Nephron (organoid): ENCODE results near the gene TSPAN18.

Experiments used
- H3K27ac Mint-ChIP-seq, 3 experiments: 2 replicates each; pipeline ENCODE4 v1.8.0; 2020; ENCODE audit warnings: mixed read lengths in 3 of 3, mild to moderate bottlenecking in 2 of 3, moderate library complexity in 1 of 3
- H3K27me3 Mint-ChIP-seq: 2 replicates; pipeline ENCODE4 v1.8.0; 2021; ENCODE audit warnings: low read depth, mild to moderate bottlenecking, moderate library complexity, mixed read lengths
- H3K36me3 Mint-ChIP-seq: 2 replicates; pipeline ENCODE4 v1.8.0; 2020; ENCODE audit warnings: low read depth, mixed read lengths
- H3K4me1 Mint-ChIP-seq: 2 replicates; pipeline ENCODE4 v1.8.0; 2020; ENCODE audit warnings: mixed read lengths
- H3K4me3 Mint-ChIP-seq, 3 experiments: 2 replicates each; pipeline ENCODE4 v1.8.0; 2020; ENCODE audit warnings: mild to moderate bottlenecking in 3 of 3, mixed read lengths in 3 of 3, moderate library complexity in 2 of 3
- H3K9me3 Mint-ChIP-seq: 2 replicates; pipeline ENCODE4 v1.8.0; 2020; ENCODE audit warnings: mixed read lengths
- CTCF ChIP-seq, 3 experiments: fragments of 200-600 bp; sonication (generic); IDR thresholded peaks; one replicate each; pipeline ENCODE4 v1.5.0; 2021; ENCODE audit warnings: antibody characterized with exemption in 3 of 3; ENCODE audit not compliant: unreplicated experiment in 3 of 3

The TSPAN18 gene

GRCh38 chr11:44758983-44759382, 32.2 kb downstream of the TSPAN18 start:
- no peak for TF ChIP-seq CTCF (IDR thresholded peaks at IDR 0.05; ENCODE audit: unreplicated experiment in 3 of 3)
- H3K27me3 Mint-ChIP-seq = no peaks in the 10 kb centered on the region
- peaks cover 4% of the 10 kb centered on the region for H3K36me3 Mint-ChIP-seq
- no peak overlapping the region for H3K4me3 Mint-ChIP-seq
- peaks cover 8% of the 10 kb centered on the region for H3K9me3 Mint-ChIP-seq
- peaks cover 72% of the 10 kb centered on the region for H3K4me1 Mint-ChIP-seq
- peak overlapping the region in 1 of 3 experiments; percentile 89 for H3K27ac Mint-ChIP-seq

- Mint-ChIP-seq H3K4me3 (peak overlapping the region in 1 of 3 experiments; percentile 14), H3K36me3 (peaks cover 4% of the 10 kb centered on the region), H3K27me3 (no peaks in the 10 kb centered on the region), H3K4me1 (peaks cover 69% of the 10 kb centered on the region), H3K9me3 (peaks cover 8% of the 10 kb centered on the region), H3K27ac (peak overlapping the region; percentile 85 to 89 (median 87))
- TF ChIP-seq CTCF (IDR thresholded peaks at IDR 0.05; ENCODE audit: unreplicated experiment in 3 of 3) = no peak
These were observed 33.1 kb downstream of the TSPAN18 start for GRCh38 chr11:44759743-44760476.

GRCh38 chr11:44760477-44760872, 33.7 kb downstream of the TSPAN18 start:
- Mint-ChIP-seq H3K4me1 (peaks cover 70% of the 10 kb centered on the region), H3K9me3 (peaks cover 8% of the 10 kb centered on the region), H3K27ac (peak overlapping the region; percentile 85 to 89 (median 87)), H3K27me3 (no peaks in the 10 kb centered on the region), H3K4me3 (peak overlapping the region in 1 of 3 experiments; percentile 14), H3K36me3 (peaks cover 8% of the 10 kb centered on the region)
- TF ChIP-seq CTCF (IDR thresholded peaks at IDR 0.05; ENCODE audit: unreplicated experiment in 3 of 3) = no peak

- Mint-ChIP-seq H3K4me3 (peak overlapping the region; percentile 15 to 24 (median 17)), H3K27me3 (no peaks in the 10 kb centered on the region)
- TF ChIP-seq CTCF (IDR thresholded peaks at IDR 0.05; ENCODE audit: unreplicated experiment in 3 of 3) = no peak
These were observed 34.3 kb downstream of the TSPAN18 start for GRCh38 chr11:44760917-44761550.

GRCh38 chr11:44761551-44761961, 34.8 kb downstream of the TSPAN18 start:
- Mint-ChIP-seq H3K27ac (peak overlapping the region; percentile 85 to 89 (median 87)), H3K4me3 (peak overlapping the region in 2 of 3 experiments; percentile 15 to 17), H3K27me3 (no peaks in the 10 kb centered on the region), H3K4me1 (peaks cover 70% of the 10 kb centered on the region), H3K36me3 (peaks cover 15% of the 10 kb centered on the region), H3K9me3 (peaks cover 11% of the 10 kb centered on the region)
- no peak for TF ChIP-seq CTCF (IDR thresholded peaks at IDR 0.05; ENCODE audit: unreplicated experiment in 3 of 3)

More at GRCh38 chr11:44760917-44761550, 34.3 kb downstream of the TSPAN18 start:
- Mint-ChIP-seq H3K9me3 (peaks cover 8% of the 10 kb centered on the region), H3K36me3 (peaks cover 12% of the 10 kb centered on the region), H3K27ac (peak overlapping the region; percentile 85 to 89 (median 87)), H3K4me1 (peaks cover 70% of the 10 kb centered on the region)
